Urothelium cell line (cell line): Measurements from ENCODE around the gene ADAP1.
"Not testable (repeated sequence)": the region's sequence is repeated elsewhere in the genome, so short reads cannot be mapped to it uniquely, and the experiment has no call there.

ENCODE experiments used
- DNase-seq: peaks from one replicate; pipeline ENCODE4 v3.0.0; 2011; ENCODE audit warnings: low spot score, mixed read lengths
- FAIRE-seq: peaks from 2 replicates; lab custom pipeline; 2011; peaks lifted over from hg19 to GRCh38; lab: Jason Lieb, UNC

Gene ADAP1

GRCh38 chr7:884191-885003, 70.1 kb downstream of the ADAP1 start:
- no peak for DNase-seq
- FAIRE-seq = peak; percentile 63

- DNase-seq = no peak
- no peak for FAIRE-seq
These were observed 71.1 kb downstream of the ADAP1 start for GRCh38 chr7:883055-884021.

GRCh38 chr7:882336-883035, 72.0 kb downstream of the ADAP1 start:
- FAIRE-seq (peak; percentile 50), DNase-seq (no peak)

GRCh38 chr7:881441-882234, 72.8 kb downstream of the ADAP1 start:
- FAIRE-seq (no peak), DNase-seq (no peak)

- no peak for DNase-seq
- FAIRE-seq = peak; percentile 66
These were observed 74.0 kb downstream of the ADAP1 start for GRCh38 chr7:880450-880849.

- no peak for FAIRE-seq
- no peak for DNase-seq
These were observed 74.8 kb downstream of the ADAP1 start for GRCh38 chr7:879706-880105.

- FAIRE-seq (no peak), DNase-seq (no peak)
These were observed 75.4 kb downstream of the ADAP1 start for GRCh38 chr7:879093-879492.

GRCh38 chr7:877312-878232, 76.9 kb downstream of the ADAP1 start:
- FAIRE-seq (no peak), DNase-seq (peak; percentile 46)

GRCh38 chr7:876972-877311, 77.5 kb downstream of the ADAP1 start:
- FAIRE-seq (no peak), DNase-seq (no peak)

- DNase-seq (peak; percentile 96), FAIRE-seq (peak; percentile 99)
These were observed 78.2 kb downstream of the ADAP1 start, which contains the start of gene GET4 for GRCh38 chr7:876077-876971. Gene GET4, plus strand, starts transcription at chr7:876554. Its CDS starts 92 bp downstream, at chr7:876646.

GRCh38 chr7:875476-876076, 78.9 kb downstream of the ADAP1 start:
- DNase-seq (no peak), FAIRE-seq (no peak)

GRCh38 chr7:875051-875450, 79.4 kb downstream of the ADAP1 start:
- DNase-seq (no peak), FAIRE-seq (no peak)

- DNase-seq (no peak), FAIRE-seq (no peak)
These were observed 80.3 kb downstream of the ADAP1 start for GRCh38 chr7:874031-874749.

GRCh38 chr7:873367-874002, 81.0 kb downstream of the ADAP1 start:
- DNase-seq (peak; percentile 92), FAIRE-seq (peak; percentile 65)

GRCh38 chr7:872685-873084, 81.8 kb downstream of the ADAP1 start:
- not testable (repeated sequence) for DNase-seq, FAIRE-seq

GRCh38 chr7:871900-872537, 82.5 kb downstream of the ADAP1 start:
- FAIRE-seq = no peak

More at GRCh38 chr7:871900-872537, 82.5 kb downstream of the ADAP1 start:
- no peak for DNase-seq
